Measurements from ENCODE around the gene IQSEC1. TPM values are rescaled to one million over a fixed set of nuclear protein-coding genes. Genes with fewer than 3 reads are reported as not detected.

Gene IQSEC1
- total and polyA plus RNA-seq, 10 of the 15 experiments (the other 5 are each of a cell fraction or from before 2014, with no cell fraction given) = 0.92 to 55.2 (median 8.5) TPM

- TF ChIP-seq, protein P1, sequence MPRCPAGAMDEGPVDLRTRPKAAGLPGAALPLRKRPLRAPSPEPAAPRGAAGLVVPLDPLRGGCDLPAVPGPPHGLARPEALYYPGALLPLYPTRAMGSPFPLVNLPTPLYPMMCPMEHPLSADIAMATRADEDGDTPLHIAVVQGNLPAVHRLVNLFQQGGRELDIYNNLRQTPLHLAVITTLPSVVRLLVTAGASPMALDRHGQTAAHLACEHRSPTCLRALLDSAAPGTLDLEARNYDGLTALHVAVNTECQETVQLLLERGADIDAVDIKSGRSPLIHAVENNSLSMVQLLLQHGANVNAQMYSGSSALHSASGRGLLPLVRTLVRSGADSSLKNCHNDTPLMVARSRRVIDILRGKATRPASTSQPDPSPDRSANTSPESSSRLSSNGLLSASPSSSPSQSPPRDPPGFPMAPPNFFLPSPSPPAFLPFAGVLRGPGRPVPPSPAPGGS (IDR thresholded peaks at IDR 0.05; ENCODE audit: borderline replicate concordance, insufficient read depth, low read depth, low read length, poor library complexity, severe bottlenecking) = peak; percentile 12
- TF ChIP-seq EP300 (IDR thresholded peaks at IDR 0.05; ENCODE audit: borderline replicate concordance in 1 of 2, control insufficient read depth in 1 of 2, low read depth in 2 of 2, low read length in 2 of 2) (peak; percentile 65 to 69; a peak in 3 of 4 replicates), ASH2L (IDR thresholded peaks at IDR 0.05; ENCODE audit: borderline replicate concordance, low read depth) (0 out of 2 replicates have a peak, but pooled peaks have one; percentile 38), TCF12 (IDR thresholded peaks at IDR 0.05; ENCODE audit: low read depth, low read length) (peak; percentile 85), SMC3 (IDR thresholded peaks at IDR 0.05; ENCODE audit: borderline replicate concordance, low read length) (peak; percentile 19; the same call in 1 of the 2 replicates), POLR2AphosphoS5 (IDR thresholded peaks at IDR 0.05; ENCODE audit: low read length) (peak; percentile 45; the same call in 1 of the 2 replicates), HDAC2 (IDR thresholded peaks at IDR 0.05) (no peak), SREBF2 (IDR thresholded peaks at IDR 0.05; ENCODE audit: low read length) (no peak), ZBTB11 (CRISPR knock-in tag; IDR thresholded peaks at IDR 0.05) (0 out of 2 replicates have a peak, but pooled peaks have one; percentile 44), JUNB (IDR thresholded peaks at IDR 0.05) (0 out of 2 replicates have a peak, but pooled peaks have one; percentile 14), POLR2A (IDR thresholded peaks at IDR 0.05; ENCODE audit: low read depth, low read length) (no peak), SPI1 (IDR thresholded peaks at IDR 0.05; ENCODE audit: borderline replicate concordance, insufficient read depth, low read depth, low read length) (peak; percentile 68), MTA2 (IDR thresholded peaks at IDR 0.05; ENCODE audit: low read depth) (no peak; the same call in 1 of the 2 replicates), ZNF24 (IDR thresholded peaks at IDR 0.05) (no peak), NBN (IDR thresholded peaks at IDR 0.05) (peak; percentile 48), KLF5 (IDR thresholded peaks at IDR 0.05; ENCODE audit: partially characterized antibody) (peak; percentile 4), NFYB (IDR thresholded peaks at IDR 0.05; ENCODE audit: insufficient read depth, low read depth, low read length) (0 out of 2 replicates have a peak, but pooled peaks have one; percentile 25), ATF7 (IDR thresholded peaks at IDR 0.05; ENCODE audit: low read depth) (peak; percentile 82), BRCA1 (IDR thresholded peaks at IDR 0.05; ENCODE audit: low read depth, low read length) (0 out of 2 replicates have a peak, but pooled peaks have one; percentile 19), ZNF687 (IDR thresholded peaks at IDR 0.05) (peak; percentile 100), PML (IDR thresholded peaks at IDR 0.05; ENCODE audit: low read length) (no peak)
- TF ChIP-seq, protein P2, sequence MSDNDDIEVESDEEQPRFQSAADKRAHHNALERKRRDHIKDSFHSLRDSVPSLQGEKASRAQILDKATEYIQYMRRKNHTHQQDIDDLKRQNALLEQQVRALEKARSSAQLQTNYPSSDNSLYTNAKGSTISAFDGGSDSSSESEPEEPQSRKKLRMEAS (IDR thresholded peaks at IDR 0.05; ENCODE audit: low read depth, low read length) = peak; percentile 91
Measured at GRCh38 chr3:13011573-13012220, 61.5 kb downstream of the IQSEC1 start (continued).

Data from GM12878 (cell line).